GM12873 (cell line): ENCODE data around the gene RBFOX1.

Source experiments
- CTCF ChIP-seq: IDR thresholded peaks from 2 replicates; pipeline ENCODE4 v1.5.1; 2012; ENCODE audit warnings: low read depth, mild to moderate bottlenecking, moderate library complexity, low read length, control low read depth; ENCODE audit not compliant: insufficient read depth; ENCODE audit errors: missing control alignments

The RBFOX1 gene

GRCh38 chr16:7342598-7342997 lies 10.0 kb downstream of the RBFOX1 start:
- TF ChIP-seq CTCF: no peak

DNA sequence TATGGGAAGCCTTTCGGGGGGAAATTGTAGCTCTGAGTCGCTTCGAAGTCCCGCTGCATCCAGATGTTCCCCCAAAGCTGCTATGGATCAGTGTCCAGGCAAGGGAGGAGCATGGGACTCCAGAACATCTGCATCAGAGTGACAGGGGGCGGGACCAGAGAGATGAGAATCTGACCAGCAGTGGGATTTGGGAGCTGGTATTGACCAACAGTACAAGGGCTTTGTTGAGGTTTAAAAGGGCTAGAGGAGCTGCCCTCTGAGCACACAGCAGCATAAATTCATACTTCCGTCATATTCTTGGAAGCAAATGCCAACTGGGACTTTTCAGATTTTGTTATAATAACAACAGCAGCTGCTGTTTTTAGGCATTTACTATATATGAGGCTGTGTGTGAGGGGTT lies 10.6 kb downstream of the RBFOX1 start:
- no peak for TF ChIP-seq CTCF

DNA sequence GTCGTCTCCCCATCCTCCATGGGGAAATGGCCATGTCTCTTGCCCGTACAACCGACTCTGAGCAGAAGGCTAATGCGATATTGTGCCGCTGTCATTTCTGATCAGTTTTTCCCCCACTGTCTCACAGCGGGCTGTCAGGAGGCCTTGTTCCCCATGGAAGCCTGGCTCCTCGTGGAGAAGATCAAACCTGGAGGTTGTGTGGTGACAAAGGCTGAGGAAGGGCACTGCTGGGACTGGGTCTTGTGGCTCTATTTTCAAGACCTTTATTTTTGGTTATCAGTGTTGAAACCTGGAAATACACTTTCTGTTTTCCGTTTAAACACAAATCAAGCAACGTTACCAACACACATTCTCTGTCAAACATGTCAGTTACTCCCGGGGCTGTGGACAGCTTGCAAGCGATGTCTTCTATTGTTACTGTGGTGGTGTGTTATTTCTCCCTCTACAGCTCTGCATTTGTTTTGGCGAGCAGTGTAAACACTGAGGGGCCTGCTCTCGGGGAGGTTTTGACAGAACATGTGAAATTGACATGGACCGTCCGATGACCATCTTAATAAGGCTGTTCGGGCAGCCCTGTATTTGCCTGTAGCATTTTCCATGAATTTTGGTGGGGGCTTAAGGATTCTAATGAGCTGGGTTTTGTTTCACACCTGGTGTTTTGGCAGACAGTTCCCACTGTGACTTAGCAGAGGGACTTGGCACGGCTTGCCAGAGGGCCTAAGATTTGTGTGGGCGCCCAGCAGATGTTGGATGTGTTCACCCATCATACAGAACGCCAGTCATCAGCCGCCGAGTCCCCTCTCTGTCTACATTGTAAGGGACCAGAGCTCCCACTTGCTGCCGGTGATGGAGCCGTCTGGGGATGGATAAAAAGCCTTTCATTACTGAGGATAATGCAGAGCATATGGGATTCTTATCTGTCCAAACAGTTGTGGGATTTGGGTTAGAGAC lies 12.5 kb downstream of the RBFOX1 start:
- TF ChIP-seq CTCF: no peak

- no peak for TF ChIP-seq CTCF
Measured at GRCh38 chr16:7350806-7351205, 18.2 kb downstream of the RBFOX1 start.

DNA sequence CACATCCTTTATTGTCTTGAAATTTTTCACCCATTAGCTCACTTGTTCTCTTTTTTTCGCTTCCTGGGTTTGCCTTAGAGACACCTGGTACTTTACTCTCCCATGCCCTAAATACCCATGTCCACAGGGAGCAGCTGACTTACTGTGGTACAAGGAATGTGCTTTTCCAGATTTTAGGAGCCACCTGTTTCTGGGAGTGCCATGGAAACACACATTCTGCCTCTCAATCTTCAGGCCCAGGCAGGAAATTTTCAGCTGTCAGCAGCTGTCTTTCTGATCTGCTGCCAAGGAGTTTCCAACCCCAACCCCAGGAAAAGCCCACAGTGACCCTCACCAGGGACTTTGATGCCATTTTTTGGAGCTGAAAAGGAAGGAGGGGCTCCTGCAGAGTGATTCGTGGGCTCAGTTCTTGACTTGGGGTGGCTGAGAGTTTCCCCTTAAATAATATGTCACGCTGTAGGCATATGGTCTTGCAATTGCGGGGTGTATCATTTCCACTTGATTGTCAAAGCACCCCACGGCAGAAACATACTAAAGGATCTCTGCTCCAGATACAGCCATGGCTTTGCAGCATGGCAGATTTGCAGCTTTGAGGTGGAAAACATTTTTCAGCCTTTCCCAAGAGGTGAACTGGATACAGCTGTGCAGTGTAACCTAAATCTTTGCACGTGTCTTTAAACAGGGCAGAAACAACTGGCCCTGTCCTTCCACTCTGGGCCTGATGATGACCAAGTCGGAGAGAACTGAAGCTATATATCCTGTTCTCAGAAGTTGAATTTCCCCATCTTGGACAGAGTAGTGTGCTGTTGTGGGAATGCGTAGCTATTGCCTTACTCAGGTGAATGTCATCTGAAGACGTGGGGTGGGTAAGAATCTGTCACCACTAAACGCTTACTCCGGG lies 19.2 kb downstream of the RBFOX1 start:
- no peak for TF ChIP-seq CTCF

DNA sequence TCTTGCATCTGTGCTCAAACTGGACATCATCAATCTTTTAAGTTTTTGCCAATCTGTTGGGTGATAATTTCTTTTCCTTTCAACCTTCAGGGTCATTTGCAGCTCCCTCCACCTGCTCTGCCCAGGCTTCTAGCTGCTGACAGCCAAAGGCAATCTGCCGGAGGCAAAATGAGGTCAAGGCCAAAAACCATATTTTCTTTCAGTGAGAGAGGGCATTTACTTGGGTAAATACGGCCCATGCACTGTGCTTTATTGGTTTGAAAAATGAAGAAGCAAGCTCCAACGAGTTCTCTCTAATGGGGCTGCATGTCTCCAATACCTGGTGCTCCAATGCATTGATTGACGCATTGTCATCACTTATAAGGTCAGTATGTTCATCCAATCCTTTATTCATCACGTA lies 23.1 kb downstream of the RBFOX1 start:
- no peak for TF ChIP-seq CTCF
